ENCODE results near the gene LMAN1L.

- TF ChIP-seq CTCF (IDR thresholded peaks at IDR 0.05 in 8 of 11, conservative IDR thresholded peaks at IDR 0.05 in 3 of 11) = peak; percentile 74 to 90 (median 85)
- no peak for TF ChIP-seq POLR2A (IDR thresholded peaks at IDR 0.05)
Measured at GRCh38 chr15:74768771-74769342, 43.8 kb upstream of the LMAN1L start.
